Ishikawa (cell line): ENCODE measurements around the gene NTN1.

Experiments used
- CEBPB ChIP-seq: IDR thresholded peaks from 2 replicates; pipeline ENCODE4 v1.6.1; 2012
- CREB1 ChIP-seq: IDR thresholded peaks from 2 replicates; pipeline ENCODE4 v1.6.1; 2012; ENCODE audit warnings: low read depth
- EGR1 ChIP-seq: IDR thresholded peaks from 2 replicates; pipeline ENCODE4 v1.6.1; 2012
- EP300 ChIP-seq: IDR thresholded peaks from 2 replicates; pipeline ENCODE4 v1.6.1; 2012; ENCODE audit warnings: borderline replicate concordance
- FOXM1 ChIP-seq: IDR thresholded peaks from 2 replicates; pipeline ENCODE4 v1.6.1; 2012; ENCODE audit warnings: low read depth, borderline replicate concordance
- MAX ChIP-seq: IDR thresholded peaks from 2 replicates; pipeline ENCODE4 v1.6.1; 2012
- NFIC ChIP-seq: IDR thresholded peaks from 2 replicates; pipeline ENCODE4 v1.6.1; 2012
- RAD21 ChIP-seq: IDR thresholded peaks from 2 replicates; pipeline ENCODE4 v1.6.1; 2012; ENCODE audit warnings: low read depth
- REST ChIP-seq: IDR thresholded peaks from 2 replicates; pipeline ENCODE4 v1.6.1; 2012; ENCODE audit warnings: low read depth, mild to moderate bottlenecking
- TAF1 ChIP-seq: IDR thresholded peaks from 2 replicates; pipeline ENCODE4 v1.6.1; 2012; ENCODE audit warnings: low read depth, mild to moderate bottlenecking
- TCF12 ChIP-seq: IDR thresholded peaks from 2 replicates; pipeline ENCODE4 v1.6.1; 2012; ENCODE audit warnings: low read depth
- TEAD4 ChIP-seq: IDR thresholded peaks from 2 replicates; pipeline ENCODE4 v1.6.1; 2012
- USF1 ChIP-seq: IDR thresholded peaks from 2 replicates; pipeline ENCODE4 v1.6.1; 2012
- YY1 ChIP-seq: IDR thresholded peaks from 2 replicates; pipeline ENCODE4 v1.6.1; 2012; ENCODE audit warnings: low read depth
- ZBTB7A ChIP-seq: IDR thresholded peaks from 2 replicates; pipeline ENCODE4 v1.6.1; 2012; ENCODE audit warnings: low read depth

NTN1 gene

GRCh38 chr17:9125722-9126121 is 104.4 kb downstream of the NTN1 start:
- TF ChIP-seq CREB1 (no peak), EP300 (no peak), NFIC (no peak), MAX (no peak), ZBTB7A (no peak), RAD21 (no peak)

GRCh38 chr17:9127340-9127739 is 106.0 kb downstream of the NTN1 start:
- no peak for TF ChIP-seq REST
- TF ChIP-seq ZBTB7A = no peak
- TF ChIP-seq TAF1 = no peak

GRCh38 chr17:9131371-9131770 is 110.1 kb downstream of the NTN1 start:
- no peak for TF ChIP-seq EP300
- TF ChIP-seq USF1 = no peak
- TF ChIP-seq CREB1 = no peak
- no peak for TF ChIP-seq EGR1
- no peak for TF ChIP-seq REST
- TF ChIP-seq RAD21 = no peak
- no peak for TF ChIP-seq TEAD4
- no peak for TF ChIP-seq CEBPB
- TF ChIP-seq TAF1 = no peak
- TF ChIP-seq NFIC = no peak
- no peak for TF ChIP-seq FOXM1
- TF ChIP-seq YY1 = no peak
- TF ChIP-seq TCF12 = no peak
- no peak for TF ChIP-seq MAX
- TF ChIP-seq ZBTB7A = no peak

GRCh38 chr17:9132291-9132690 is 111.0 kb downstream of the NTN1 start:
- TF ChIP-seq TAF1 (no peak), CEBPB (no peak), TEAD4 (no peak), ZBTB7A (no peak), USF1 (no peak), RAD21 (no peak), CREB1 (no peak), REST (no peak), YY1 (no peak), EP300 (no peak), EGR1 (no peak), NFIC (no peak)

GRCh38 chr17:9132944-9133610 is 111.8 kb downstream of the NTN1 start:
- TF ChIP-seq RAD21 (no peak), TCF12 (no peak), MAX (no peak), USF1 (no peak), NFIC (no peak), YY1 (no peak), ZBTB7A (no peak)
